MCF 10A (cell line): Measurements from ENCODE around the gene GNAO1. TPM values are rescaled to one million over a fixed set of nuclear protein-coding genes. Genes with fewer than 3 reads are reported as not detected.

Experiments used
- BruUV-seq: library from RNA; stranded (reverse); fragments of 400-500 nt; replicated peaks from 2 replicates; lab custom pipeline; 2021; lab: Mats Ljungman, UMichigan
- CTCF ChIA-PET: fragments of 300-600 bp; sonication (Branson Sonifier 250); formaldehyde crosslinking; extraction: SDS; loops from one replicate; lab custom pipeline; 2021; ENCODE audit warnings: antibody characterized with exemption, inconsistent platforms; lab: Yijun Ruan, JAX
- POLR2A ChIA-PET: fragments of 300-600, 350-650 bp; sonication (Branson Sonifier 250); formaldehyde crosslinking; extraction: SDS; loops from one replicate; lab custom pipeline; 2020; ENCODE audit warnings: antibody characterized with exemption, inconsistent platforms; lab: Yijun Ruan, JAX
- DNase-seq: peaks from one replicate; pipeline ENCODE4 v3.0.0-alpha.2; 2018; ENCODE audit not compliant: unreplicated experiment
- H3K27ac Mint-ChIP-seq: one replicate; pipeline ENCODE4 v1.8.0; 2022; ENCODE audit warnings: mild to moderate bottlenecking, low read depth, mixed read lengths; ENCODE audit not compliant: unreplicated experiment
- H3K27me3 Mint-ChIP-seq: one replicate; pipeline ENCODE4 v1.8.0; 2022; ENCODE audit warnings: mixed read lengths; ENCODE audit not compliant: insufficient read depth, unreplicated experiment
- H3K36me3 Mint-ChIP-seq: one replicate; pipeline ENCODE4 v1.8.0; 2022; ENCODE audit warnings: mild to moderate bottlenecking, moderate library complexity, mixed read lengths; ENCODE audit not compliant: insufficient read depth, unreplicated experiment
- H3K4me1 Mint-ChIP-seq: one replicate; pipeline ENCODE4 v1.8.0; 2022; ENCODE audit warnings: mixed read lengths; ENCODE audit not compliant: insufficient read depth, unreplicated experiment
- H3K4me3 Mint-ChIP-seq: one replicate; pipeline ENCODE4 v1.8.0; 2022; ENCODE audit warnings: mild to moderate bottlenecking, moderate library complexity, mixed read lengths; ENCODE audit not compliant: unreplicated experiment
- H3K9me3 Mint-ChIP-seq: one replicate; pipeline ENCODE4 v1.8.0; 2022; ENCODE audit warnings: mixed read lengths; ENCODE audit not compliant: unreplicated experiment
- intact Hi-C: fragments of 100-400 bp; cut with micrococcal nuclease; formaldehyde crosslinking; loops from 2 replicates; pipeline ENCODE4 v1.14.1; 2022
- total RNA-seq: library from RNA; stranded (reverse); gene quantifications from 2 replicates; pipeline ENCODE4 v1.2.3, GENCODE V29; 2022
- TF ChIP-seq, protein P1 (sequence below): fragments of 200-600 bp; IDR thresholded peaks from one replicate; pipeline ENCODE4 v1.8.0; 2022; ENCODE audit warnings: antibody characterized with exemption, mild to moderate bottlenecking; ENCODE audit not compliant: unreplicated experiment

Gene GNAO1
- total RNA-seq, 1 experiment from 2014 or later = 0.44 TPM

DNA sequence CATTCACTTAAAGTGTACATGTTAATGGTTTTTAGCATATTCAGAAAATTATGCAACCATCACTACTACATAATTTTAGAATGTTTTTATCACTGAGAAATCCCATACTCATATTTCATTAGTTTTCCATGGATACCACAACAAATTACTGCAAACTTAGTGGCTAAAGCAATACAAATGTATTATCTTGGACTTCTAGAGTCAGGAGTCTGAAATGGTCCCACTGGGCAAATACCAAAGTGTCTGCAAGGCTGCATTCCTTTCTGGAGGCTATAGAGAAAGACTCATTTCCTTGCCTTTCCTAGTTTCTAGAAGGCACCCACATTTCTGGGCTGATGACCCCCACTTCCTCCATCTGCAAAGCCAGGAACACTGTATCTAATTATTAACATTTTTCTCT is 16.9 kb upstream of the GNAO1 start:
- H3K9me3 Mint-ChIP-seq = peaks cover 7% of the 10 kb centered on the region
- CTCF ChIA-PET = interaction anchor here (0.6 kb wide), 1 partner anchor 528 kb away, joined by 6 read pairs; no protein-coding TSS in a partner anchor
- no peak overlapping the region for H3K4me3 Mint-ChIP-seq

DNA sequence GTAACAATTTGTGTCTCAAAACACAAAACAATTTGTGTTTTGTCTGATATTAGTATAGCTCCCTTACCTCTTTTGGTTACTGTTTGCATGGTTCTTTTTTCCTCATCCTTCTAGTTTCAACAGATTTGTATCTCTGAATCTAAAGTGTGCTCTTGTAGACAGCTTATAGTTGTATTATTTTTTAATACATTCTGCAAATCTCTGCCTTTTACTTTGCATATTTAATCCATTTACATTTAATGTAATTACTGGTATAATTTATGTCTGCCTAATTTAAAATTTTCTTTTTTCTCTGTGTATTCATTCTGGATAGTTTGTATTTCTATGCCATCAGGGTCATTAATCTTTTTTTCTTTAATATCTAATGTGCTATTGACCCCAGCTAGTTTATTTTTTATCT is 9.9 kb upstream of the GNAO1 start:
- Mint-ChIP-seq H3K36me3 (no peaks in the 10 kb centered on the region), H3K4me3 (no peak overlapping the region), H3K9me3 (peaks cover 7% of the 10 kb centered on the region), H3K27me3 (peaks cover 27% of the 10 kb centered on the region), H3K27ac (no peak overlapping the region), H3K4me1 (no peaks in the 10 kb centered on the region)
- intact Hi-C loops = no loop called here
- TF ChIP-seq, protein P1, sequence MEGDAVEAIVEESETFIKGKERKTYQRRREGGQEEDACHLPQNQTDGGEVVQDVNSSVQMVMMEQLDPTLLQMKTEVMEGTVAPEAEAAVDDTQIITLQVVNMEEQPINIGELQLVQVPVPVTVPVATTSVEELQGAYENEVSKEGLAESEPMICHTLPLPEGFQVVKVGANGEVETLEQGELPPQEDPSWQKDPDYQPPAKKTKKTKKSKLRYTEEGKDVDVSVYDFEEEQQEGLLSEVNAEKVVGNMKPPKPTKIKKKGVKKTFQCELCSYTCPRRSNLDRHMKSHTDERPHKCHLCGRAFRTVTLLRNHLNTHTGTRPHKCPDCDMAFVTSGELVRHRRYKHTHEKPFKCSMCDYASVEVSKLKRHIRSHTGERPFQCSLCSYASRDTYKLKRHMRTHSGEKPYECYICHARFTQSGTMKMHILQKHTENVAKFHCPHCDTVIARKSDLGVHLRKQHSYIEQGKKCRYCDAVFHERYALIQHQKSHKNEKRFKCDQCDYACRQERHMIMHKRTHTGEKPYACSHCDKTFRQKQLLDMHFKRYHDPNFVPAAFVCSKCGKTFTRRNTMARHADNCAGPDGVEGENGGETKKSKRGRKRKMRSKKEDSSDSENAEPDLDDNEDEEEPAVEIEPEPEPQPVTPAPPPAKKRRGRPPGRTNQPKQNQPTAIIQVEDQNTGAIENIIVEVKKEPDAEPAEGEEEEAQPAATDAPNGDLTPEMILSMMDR = no peak
- CTCF ChIA-PET = no interaction called here
- no peak for DNase-seq
- no TSS peak for BruUV-seq
- POLR2A ChIA-PET = interaction anchor here (0.7 kb wide), 1 partner anchor 63 kb away, joined by 4 read pairs; no protein-coding TSS in a partner anchor

More for the DNA sequence above, 16.9 kb upstream of the GNAO1 start:
- TF ChIP-seq, protein P1 = no peak
- intact Hi-C loops = no loop called here
- no TSS peak for BruUV-seq
- Mint-ChIP-seq H3K27me3 (peaks cover 49% of the 10 kb centered on the region), H3K4me1 (no peaks in the 10 kb centered on the region), H3K27ac (no peak overlapping the region), H3K36me3 (no peaks in the 10 kb centered on the region)
- no peak for DNase-seq
- POLR2A ChIA-PET = no interaction called here

DNA sequence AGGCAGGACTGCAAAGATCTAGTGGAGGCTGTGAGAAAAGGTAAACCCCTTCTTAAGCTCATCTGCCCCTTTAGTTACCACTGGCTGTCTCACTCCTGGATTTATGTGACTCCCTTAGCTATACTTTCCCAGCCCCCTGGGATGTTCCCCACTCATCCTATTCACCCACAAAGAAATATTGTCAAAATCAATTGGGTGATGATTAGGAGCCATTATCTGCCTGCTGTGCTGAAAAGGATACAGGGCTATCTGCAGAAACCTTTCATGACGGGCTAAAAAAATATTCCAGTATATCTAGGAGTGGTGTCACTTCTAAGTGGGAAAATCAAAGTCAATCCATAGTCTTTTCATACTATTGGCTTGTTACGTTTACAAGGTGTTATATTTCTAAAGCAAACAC is 8.0 kb upstream of the GNAO1 start:
- no peaks in the 10 kb centered on the region for H3K4me1 Mint-ChIP-seq
- no peak for DNase-seq
- H3K9me3 Mint-ChIP-seq = peaks cover 6% of the 10 kb centered on the region
- intact Hi-C loops = no loop called here
- CTCF ChIA-PET = no interaction called here
- TF ChIP-seq, protein P1 = no peak
- H3K4me3 Mint-ChIP-seq = no peak overlapping the region
- peaks cover 25% of the 10 kb centered on the region for H3K27me3 Mint-ChIP-seq
- H3K27ac Mint-ChIP-seq = no peak overlapping the region
- no peaks in the 10 kb centered on the region for H3K36me3 Mint-ChIP-seq
- BruUV-seq = no TSS peak
- POLR2A ChIA-PET = no interaction called here

DNA sequence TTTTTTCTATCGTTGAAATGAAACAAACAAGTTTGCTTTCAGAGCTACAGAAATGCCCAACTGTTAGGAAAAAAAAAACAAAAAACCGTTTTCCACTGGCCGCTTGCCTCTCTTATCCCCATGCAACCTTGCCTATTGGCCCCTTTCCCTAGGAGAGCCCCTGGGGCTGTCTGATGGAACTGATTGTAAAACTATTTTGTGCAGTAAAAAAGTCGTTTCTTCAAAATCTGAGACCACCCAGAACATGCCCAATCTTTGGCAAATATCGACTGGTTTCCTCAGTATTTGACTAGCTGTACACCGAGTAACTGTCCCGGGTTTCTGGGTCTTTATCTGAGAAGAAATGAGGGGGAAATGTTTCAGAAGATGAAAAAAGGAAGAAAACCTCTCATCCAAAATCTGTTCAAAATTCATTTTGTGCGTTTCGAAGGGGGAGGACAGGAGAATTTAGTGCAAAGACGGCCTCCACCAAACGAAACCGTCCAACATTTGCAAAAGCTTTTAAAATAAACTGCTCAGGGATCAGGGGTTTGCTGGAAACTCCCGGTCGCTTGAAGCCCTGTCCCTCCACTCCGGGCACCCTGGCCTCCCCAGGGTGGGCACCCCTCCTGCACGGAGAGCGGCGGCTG is 1.1 kb upstream of the GNAO1 start:
- intact Hi-C loops = loop anchor here (5.0 kb wide), 1 partner anchor 127 kb away; no protein-coding TSS in a partner anchor
- BruUV-seq = no TSS peak
- Mint-ChIP-seq H3K4me1 (no peaks in the 10 kb centered on the region), H3K4me3 (peak overlapping the region; percentile 55), H3K36me3 (no peaks in the 10 kb centered on the region), H3K27ac (no peak overlapping the region), H3K9me3 (no peaks in the 10 kb centered on the region), H3K27me3 (peaks cover 83% of the 10 kb centered on the region)
- no peak for DNase-seq
- TF ChIP-seq, protein P1 = no peak
- ChIA-PET CTCF (interaction anchor here (1.2 kb wide), 1 partner anchor 128 kb away, joined by 3 read pairs; no protein-coding TSS in a partner anchor), POLR2A (no interaction called here)
